IMR-90 (cell line): ENCODE measurements around the gene VWA8. TPM values are rescaled to one million over a fixed set of nuclear protein-coding genes. Genes with fewer than 3 reads are reported as not detected.
A peak's percentile ranks its signal among the peaks of the same experiment; 100 is the strongest.

Experiments
- ATAC-seq: fragments of 200-7000 bp; cut with Tn5 transposase; 2 replicates; pipeline ENCODE4 v1.9.1; 2020; ENCODE audit warnings: low read depth, mild to moderate bottlenecking, moderate library complexity
- BruUV-seq: library from RNA; stranded (reverse); fragments of 400-500 nt; replicated peaks from 2 replicates; lab custom pipeline; 2021; lab: Mats Ljungman, UMichigan
- CTCF ChIA-PET: fragments of 300-600 bp; formaldehyde crosslinking; extraction: SDS; loops from one replicate; lab custom pipeline; 2021; ENCODE audit warnings: antibody characterized with exemption; lab: Yijun Ruan, JAX
- POLR2A ChIA-PET: fragments of 300-600 bp; sonication (Branson Sonifier 250); formaldehyde crosslinking; loops from one replicate; lab custom pipeline; 2022; ENCODE audit warnings: antibody characterized with exemption; ENCODE audit not compliant: unreplicated experiment; lab: Charles Lee
- DNase-seq: peaks from one replicate; pipeline ENCODE4 v3.0.0; 2013
- H2AFZ ChIP-seq: replicated peaks from 2 replicates; pipeline ENCODE3; 2013; ENCODE audit warnings: low read length, mild to moderate bottlenecking; ENCODE audit not compliant: poor library complexity
- H2AK5ac ChIP-seq: 2 replicates; pipeline ENCODE4 v1.6.1; 2013; ENCODE audit warnings: low read depth, low read length, inconsistent platforms
- H2AK9ac ChIP-seq: replicated peaks from 2 replicates; pipeline ENCODE3; 2013; ENCODE audit warnings: mild to moderate bottlenecking, low read depth, low read length, moderate library complexity; ENCODE audit not compliant: poor library complexity
- H2BK120ac ChIP-seq: 2 replicates; pipeline ENCODE4 v1.6.1; 2013; ENCODE audit warnings: low read depth, low read length, inconsistent platforms
- H2BK15ac ChIP-seq: 3 replicates; pipeline ENCODE4 v1.6.1; 2013; ENCODE audit warnings: low read depth, low read length, inconsistent platforms
- H2BK20ac ChIP-seq: 2 replicates; pipeline ENCODE4 v1.6.1; 2013; ENCODE audit warnings: low read depth, mild to moderate bottlenecking, inconsistent platforms, low read length, moderate library complexity
- H2BK5ac ChIP-seq: 2 replicates; pipeline ENCODE4 v1.6.1; 2013; ENCODE audit warnings: mild to moderate bottlenecking, low read depth, low read length, inconsistent platforms; ENCODE audit not compliant: poor library complexity, severe bottlenecking
- H3K14ac ChIP-seq: replicated peaks from 2 replicates; pipeline ENCODE4 v1.6.1; 2013; ENCODE audit warnings: low read depth, low read length, inconsistent platforms
- H3K18ac ChIP-seq: 2 replicates; pipeline ENCODE4 v1.6.1; 2013; ENCODE audit warnings: low read depth, low read length, control low read depth
- H3K23ac ChIP-seq: 2 replicates; pipeline ENCODE4 v1.6.1; 2013; ENCODE audit warnings: low read depth, low read length, inconsistent platforms
- H3K27ac ChIP-seq: 2 replicates; pipeline ENCODE4 v1.5.1; 2013; ENCODE audit warnings: mild to moderate bottlenecking, control low read depth, low read length; ENCODE audit not compliant: insufficient read depth
- H3K27me3 ChIP-seq: 2 replicates; pipeline ENCODE4 v1.6.1; 2013; ENCODE audit warnings: low read length; ENCODE audit not compliant: control insufficient read depth, insufficient read depth
- H3K36me3 ChIP-seq: 2 replicates; pipeline ENCODE4 v1.6.1; 2013; ENCODE audit warnings: low read length, mixed read lengths; ENCODE audit not compliant: control insufficient read depth, insufficient read depth
- H3K4ac ChIP-seq: 2 replicates; pipeline ENCODE4 v1.6.1; 2013; ENCODE audit warnings: low read depth, low read length, inconsistent platforms
- H3K4me1 ChIP-seq: 2 replicates; pipeline ENCODE4 v1.6.1; 2013; ENCODE audit warnings: low read length, mixed read lengths; ENCODE audit not compliant: control insufficient read depth, insufficient read depth
- H3K4me2 ChIP-seq: 2 replicates; pipeline ENCODE4 v1.6.1; 2013; ENCODE audit warnings: low read depth, mild to moderate bottlenecking, control low read depth, low read length, moderate library complexity
- H3K4me3 ChIP-seq: 2 replicates; pipeline ENCODE4 v1.5.1; 2013; ENCODE audit warnings: low read depth, mild to moderate bottlenecking, control low read depth, low read length, moderate library complexity; ENCODE audit not compliant: insufficient read depth
- H3K56ac ChIP-seq: 2 replicates; pipeline ENCODE4 v1.6.1; 2013; ENCODE audit warnings: low read length, inconsistent platforms; ENCODE audit not compliant: insufficient read depth; ENCODE audit errors: extremely low read depth
- H3K79me1 ChIP-seq, 2 experiments: 2 replicates each; pipeline ENCODE4 v1.6.1; 2013; ENCODE audit warnings: low read length in 2 of 2, inconsistent platforms in 1 of 2, low read depth in 1 of 2
- H3K9ac ChIP-seq: 2 replicates; pipeline ENCODE4 v1.6.1; 2013; ENCODE audit warnings: low read depth, low read length, control low read depth
- H3K9me1 ChIP-seq: 2 replicates; pipeline ENCODE4 v1.6.1; 2013; ENCODE audit warnings: low read length, inconsistent platforms; ENCODE audit not compliant: insufficient read depth
- H3K9me3 ChIP-seq: 2 replicates; pipeline ENCODE4 v1.6.1; 2013; ENCODE audit warnings: low read length; ENCODE audit not compliant: control insufficient read depth, insufficient read depth
- H4K20me1 ChIP-seq: 2 replicates; pipeline ENCODE4 v1.6.1; 2013; ENCODE audit warnings: low read length, inconsistent platforms; ENCODE audit not compliant: insufficient read depth
- H4K5ac ChIP-seq: 2 replicates; pipeline ENCODE4 v1.6.1; 2013; ENCODE audit warnings: mild to moderate bottlenecking, low read depth, low read length, control low read depth
- H4K8ac ChIP-seq, 2 experiments: 2 replicates each; pipeline ENCODE4 v1.6.1; 2013; ENCODE audit warnings: low read depth in 2 of 2, low read length in 2 of 2, control low read depth in 1 of 2, inconsistent platforms in 1 of 2
- H4K91ac ChIP-seq: 2 replicates; pipeline ENCODE4 v1.6.1; 2013; ENCODE audit warnings: low read depth, low read length, inconsistent platforms; ENCODE audit not compliant: insufficient read depth
- CHD1 ChIP-seq: IDR thresholded peaks from 2 replicates; pipeline ENCODE4 v1.6.1; 2012; ENCODE audit warnings: low read depth, low read length, improper control_type of control experiment
- FOS ChIP-seq: fragments of 150-350 bp; IDR thresholded peaks from 2 replicates; pipeline ENCODE4 v1.6.1; 2016; ENCODE audit warnings: low read depth, low read length
- MAFK ChIP-seq: IDR thresholded peaks from 2 replicates; pipeline ENCODE4 v1.6.1; 2012; ENCODE audit warnings: low read depth, low read length, improper control_type of control experiment
- MAZ ChIP-seq: IDR thresholded peaks from 2 replicates; pipeline ENCODE4 v1.6.1; 2012; ENCODE audit warnings: low read depth, mild to moderate bottlenecking, low read length, improper control_type of control experiment, moderate library complexity, borderline replicate concordance
- MXI1 ChIP-seq: IDR thresholded peaks from 2 replicates; pipeline ENCODE4 v1.6.1; 2012; ENCODE audit warnings: low read depth, mild to moderate bottlenecking, low read length, moderate library complexity, borderline replicate concordance
- NFE2L2 ChIP-seq: fragments of 150-350 bp; IDR thresholded peaks from 2 replicates; pipeline ENCODE4 v1.6.1; 2016; ENCODE audit warnings: low read depth, mild to moderate bottlenecking, low read length
- POLR2A ChIP-seq: IDR thresholded peaks from 2 replicates; pipeline ENCODE4 v1.6.1; 2012; ENCODE audit warnings: mild to moderate bottlenecking, low read depth, low read length
- RFX5 ChIP-seq: IDR thresholded peaks from 2 replicates; pipeline ENCODE4 v1.8.0; 2012; ENCODE audit warnings: low read depth, mild to moderate bottlenecking, low read length, moderate library complexity
- SMC3 ChIP-seq: fragments of 150-350 bp; IDR thresholded peaks from 2 replicates; pipeline ENCODE4 v1.6.1; 2016; ENCODE audit warnings: low read depth, mild to moderate bottlenecking, antibody characterized with exemption, low read length, moderate library complexity
- dilution Hi-C: fragments of 300-500 bp; cut with HindIII; formaldehyde crosslinking; loops from one replicate; pipeline ENCODE4 v1.14.3; 2018; ENCODE audit warnings: low sequenced_read_pairs; ENCODE audit not compliant: unreplicated experiment
- in situ Hi-C: fragments of 300-500 bp; cut with MboI; formaldehyde crosslinking; loops from 3 replicates; pipeline ENCODE4 v1.14.3; 2019; ENCODE audit warnings: low sequenced_read_pairs, inconsistent platforms, mixed read lengths
- intact Hi-C: fragments of 100-400 bp; cut with micrococcal nuclease; formaldehyde crosslinking; loops from 2 replicates; pipeline ENCODE4 v1.10.0; 2022
- polyA plus RNA-seq, 3 experiments: library from polyadenylated mRNA; depleted of rRNA; stranded (reverse); fragments of >200 nt; gene quantifications; 2 replicates each; pipeline ENCODE4 v1.2.3, GENCODE V29; 2012; ENCODE audit warnings: low replicate concordance in 1 of 3
- total RNA-seq: library from RNA; depleted of rRNA; stranded (reverse); fragments of >200 nt; gene quantifications from 2 replicates; pipeline ENCODE4 v1.2.3, GENCODE V29; 2012
- TF ChIP-seq, protein P1 (sequence below): conservative IDR thresholded peaks from 2 replicates; pipeline ENCODE4 v1.5.1; 2012; ENCODE audit warnings: mild to moderate bottlenecking, low read depth, low read length, improper control_type of control experiment

The VWA8 gene
- total and polyA plus RNA-seq, 2 of the 4 experiments (the other 2 are of a cell fraction), result 5.9 to 18.3 TPM

DNA sequence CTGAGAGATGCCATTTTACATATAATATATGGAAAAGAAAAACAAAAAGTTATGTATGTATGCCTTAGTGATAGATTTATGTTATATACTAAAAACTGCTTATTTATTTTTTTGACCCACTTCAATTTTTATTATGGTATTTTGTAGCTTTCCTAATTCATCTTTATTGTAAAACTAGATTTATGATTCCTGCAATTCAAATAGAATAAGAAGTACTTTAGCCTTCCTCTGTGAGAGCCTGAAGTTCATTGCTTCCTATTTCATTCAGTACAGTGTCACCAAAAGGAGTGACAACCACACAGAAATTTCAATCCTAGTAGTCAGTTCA is 345.4 kb downstream of the VWA8 start:
- Histone ChIP-seq H2AK9ac (no peak overlapping the region), H4K5ac (peak overlapping the region; percentile 37; the same call in 1 of the 2 replicates), H4K91ac (no peak overlapping the region), H3K23ac (peak overlapping the region; percentile 77; the same call in 1 of the 2 replicates), H3K36me3 (0 out of 2 replicates have a peak, but pooled peaks cover 2% of the 10 kb centered on the region), H2BK5ac (peak overlapping the region; percentile 97), H3K4ac (peak overlapping the region; percentile 88; the same call in 1 of the 2 replicates), H3K56ac (no peak overlapping the region), H2BK20ac (peak overlapping the region; percentile 71; the same call in 1 of the 2 replicates), H3K4me1 (peaks cover 23% of the 10 kb centered on the region), H3K79me1 (peaks cover 0 to 21% of the 10 kb centered on the region in 2 experiments; a peak in 2 of 4 replicates), H2AK5ac (peak overlapping the region; percentile 91; the same call in 1 of the 2 replicates), H3K4me3 (no peak overlapping the region), H2BK15ac (peak overlapping the region; percentile 95), H3K9me3 (no peaks in the 10 kb centered on the region), H3K27ac (no peak overlapping the region), H4K20me1 (no peaks in the 10 kb centered on the region), H3K27me3 (no peaks in the 10 kb centered on the region), H2BK120ac (peak overlapping the region; percentile 86; the same call in 1 of the 2 replicates), H3K18ac (peak overlapping the region; percentile 55; the same call in 1 of the 2 replicates), H3K9ac (no peak overlapping the region), H2AFZ (no peak overlapping the region), H3K4me2 (no peak overlapping the region), H3K14ac (peak overlapping the region; percentile 93; the same call in 1 of the 2 replicates), H4K8ac (peak overlapping the region; percentile 29 to 63; a peak in 1 of 4 replicates), H3K9me1 (peaks cover 24% of the 10 kb centered on the region)
- no TSS peak for BruUV-seq
- TF ChIP-seq MXI1 (no peak), NFE2L2 (no peak), FOS (no peak), SMC3 (no peak), RFX5 (no peak), MAZ (no peak), CHD1 (no peak), MAFK (no peak), POLR2A (no peak)
- TF ChIP-seq, protein P1, sequence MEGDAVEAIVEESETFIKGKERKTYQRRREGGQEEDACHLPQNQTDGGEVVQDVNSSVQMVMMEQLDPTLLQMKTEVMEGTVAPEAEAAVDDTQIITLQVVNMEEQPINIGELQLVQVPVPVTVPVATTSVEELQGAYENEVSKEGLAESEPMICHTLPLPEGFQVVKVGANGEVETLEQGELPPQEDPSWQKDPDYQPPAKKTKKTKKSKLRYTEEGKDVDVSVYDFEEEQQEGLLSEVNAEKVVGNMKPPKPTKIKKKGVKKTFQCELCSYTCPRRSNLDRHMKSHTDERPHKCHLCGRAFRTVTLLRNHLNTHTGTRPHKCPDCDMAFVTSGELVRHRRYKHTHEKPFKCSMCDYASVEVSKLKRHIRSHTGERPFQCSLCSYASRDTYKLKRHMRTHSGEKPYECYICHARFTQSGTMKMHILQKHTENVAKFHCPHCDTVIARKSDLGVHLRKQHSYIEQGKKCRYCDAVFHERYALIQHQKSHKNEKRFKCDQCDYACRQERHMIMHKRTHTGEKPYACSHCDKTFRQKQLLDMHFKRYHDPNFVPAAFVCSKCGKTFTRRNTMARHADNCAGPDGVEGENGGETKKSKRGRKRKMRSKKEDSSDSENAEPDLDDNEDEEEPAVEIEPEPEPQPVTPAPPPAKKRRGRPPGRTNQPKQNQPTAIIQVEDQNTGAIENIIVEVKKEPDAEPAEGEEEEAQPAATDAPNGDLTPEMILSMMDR, result no peak
- DNase-seq (no peak), ATAC-seq (no peak)
- in situ Hi-C loops (no loop called here), dilution Hi-C loops (no loop called here), intact Hi-C loops (no loop called here)
- CTCF ChIA-PET, result interaction anchor here (0.6 to 0.7 kb wide), 2 partner anchors 109 to 541 kb away, joined by 3 read pairs; no protein-coding TSS in a partner anchor
- POLR2A ChIA-PET, result no interaction called here
